Measurements from ENCODE around the gene RABGAP1L.

The RABGAP1L gene

GRCh38 chr1:174956976-174957375 is 797.7 kb downstream of the RABGAP1L start:
- Histone ChIP-seq H3K4me1 (ENCODE audit: control insufficient read depth, insufficient read depth, low read length) (peaks cover 12% of the 10 kb centered on the region; the same call in 1 of the 2 replicates), H3K9me3 (ENCODE audit: control insufficient read depth, insufficient read depth, low read depth, low read length) (no peaks in the 10 kb centered on the region), H3K36me3 (ENCODE audit: control insufficient read depth in 2 of 2, insufficient read depth in 1 of 2, low read length in 2 of 2) (no peaks in the 10 kb centered on the region), H3K4me3 (ENCODE audit: low read depth, low read length) (no peak overlapping the region), H3K27ac (ENCODE audit: extremely low read depth, low read depth, low read length) (no peak overlapping the region)
- TF ChIP-seq ZNF248 (tag by site-specific recombination; IDR thresholded peaks at IDR 0.05) (no peak), ZNF138 (tag by site-specific recombination; IDR thresholded peaks at IDR 0.05; ENCODE audit: borderline replicate concordance) (no peak), ZBTB26 (tag by site-specific recombination; optimal IDR thresholded peaks at IDR 0.05) (no peak), GLI4 (tag by site-specific recombination; IDR thresholded peaks at IDR 0.05) (no peak), ZNF324 (tag by site-specific recombination; IDR thresholded peaks at IDR 0.05) (no peak), ZFHX2 (tag by site-specific recombination; conservative IDR thresholded peaks at IDR 0.05) (no peak)
- CTCF ChIA-PET, result interaction anchor here (0.7 kb wide), 1 partner anchor 401 kb away, joined by 3 read pairs; no protein-coding TSS in a partner anchor
- POLR2A ChIA-PET, result no interaction called here

GRCh38 chr1:174957829-174958228 is 798.5 kb downstream of the RABGAP1L start:
- CTCF ChIA-PET, result interaction anchor here (0.7 kb wide), 1 partner anchor 402 kb away, joined by 3 read pairs; no protein-coding TSS in a partner anchor
- TF ChIP-seq PRDM1 (tag by site-specific recombination; IDR thresholded peaks at IDR 0.05) (peak; percentile 61), ZNF560 (tag by site-specific recombination; IDR thresholded peaks at IDR 0.05; ENCODE audit: borderline replicate concordance) (no peak)
- POLR2A ChIA-PET, result no interaction called here
- H3K27ac ChIP-seq (ENCODE audit: extremely low read depth, low read depth, low read length), result no peak overlapping the region
- H3K9me3 ChIP-seq (ENCODE audit: control insufficient read depth, insufficient read depth, low read depth, low read length), result no peaks in the 10 kb centered on the region
- H3K4me1 ChIP-seq (ENCODE audit: control insufficient read depth, insufficient read depth, low read length), result peaks cover 12% of the 10 kb centered on the region; the same call in 1 of the 2 replicates
- no peaks in the 10 kb centered on the region for H3K36me3 ChIP-seq (ENCODE audit: control insufficient read depth in 2 of 2, insufficient read depth in 1 of 2, low read length in 2 of 2)
- H3K4me3 ChIP-seq (ENCODE audit: low read depth, low read length), result no peak overlapping the region

- no peak overlapping the region for H3K27ac ChIP-seq (ENCODE audit: extremely low read depth, low read depth, low read length)
- H3K4me1 ChIP-seq (ENCODE audit: control insufficient read depth, insufficient read depth, low read length), result peaks cover 13% of the 10 kb centered on the region
- H3K36me3 ChIP-seq (ENCODE audit: control insufficient read depth in 2 of 2, insufficient read depth in 1 of 2, low read length in 2 of 2), result no peaks in the 10 kb centered on the region
- no peaks in the 10 kb centered on the region for H3K9me3 ChIP-seq (ENCODE audit: control insufficient read depth, insufficient read depth, low read depth, low read length)
- TF ChIP-seq ZNF19 (tag by site-specific recombination; IDR thresholded peaks at IDR 0.05; ENCODE audit: low read depth) (no peak), SCRT1 (tag by site-specific recombination; IDR thresholded peaks at IDR 0.05; ENCODE audit: borderline replicate concordance) (no peak), YY2 (tag by site-specific recombination; IDR thresholded peaks at IDR 0.05) (no peak), ZNF473 (tag by site-specific recombination; IDR thresholded peaks at IDR 0.05) (no peak), ZNF548 (tag by site-specific recombination; IDR thresholded peaks at IDR 0.05) (no peak), ZNF24 (tag by site-specific recombination; IDR thresholded peaks at IDR 0.05) (no peak), ZNF791 (tag by site-specific recombination; IDR thresholded peaks at IDR 0.05) (no peak)
- ChIA-PET POLR2A (no interaction called here), CTCF (no interaction called here)
- H3K4me3 ChIP-seq (ENCODE audit: low read depth, low read length), result no peak overlapping the region
Observed at GRCh38 chr1:174958396-174958795, 799.1 kb downstream of the RABGAP1L start.

GRCh38 chr1:174960362-174960761 is 801.0 kb downstream of the RABGAP1L start:
- no peaks in the 10 kb centered on the region for H3K9me3 ChIP-seq (ENCODE audit: control insufficient read depth, insufficient read depth, low read depth, low read length)
- CTCF ChIA-PET, result no interaction called here
- no peak for TF ChIP-seq ZBTB20 (tag by site-specific recombination; IDR thresholded peaks at IDR 0.05)
- no peak for TF ChIP-seq ZNF26 (tag by site-specific recombination; IDR thresholded peaks at IDR 0.05)
- TF ChIP-seq KLF9 (tag by site-specific recombination; IDR thresholded peaks at IDR 0.05; ENCODE audit: low read depth), result no peak
- TF ChIP-seq ZNF132 (tag by site-specific recombination; IDR thresholded peaks at IDR 0.05; ENCODE audit: borderline replicate concordance), result no peak
- TF ChIP-seq ZSCAN4 (tag by site-specific recombination; IDR thresholded peaks at IDR 0.05), result no peak
- TF ChIP-seq BCL11B (tag by site-specific recombination; IDR thresholded peaks at IDR 0.05; ENCODE audit: low read depth), result no peak
- TF ChIP-seq ZNF501 (tag by site-specific recombination; IDR thresholded peaks at IDR 0.05), result no peak
- no peak for TF ChIP-seq ZNF560 (tag by site-specific recombination; IDR thresholded peaks at IDR 0.05; ENCODE audit: borderline replicate concordance)
- no peak for TF ChIP-seq KLF1 (tag by site-specific recombination; IDR thresholded peaks at IDR 0.05)
- TF ChIP-seq ZNF449 (tag by site-specific recombination; IDR thresholded peaks at IDR 0.05), result no peak
- H3K36me3 ChIP-seq (ENCODE audit: control insufficient read depth in 2 of 2, insufficient read depth in 1 of 2, low read length in 2 of 2), result no peaks in the 10 kb centered on the region
- POLR2A ChIA-PET, result no interaction called here
- H3K4me1 ChIP-seq (ENCODE audit: control insufficient read depth, insufficient read depth, low read length), result peaks cover 17% of the 10 kb centered on the region
- no peak overlapping the region for H3K4me3 ChIP-seq (ENCODE audit: low read depth, low read length)
- no peak overlapping the region for H3K27ac ChIP-seq (ENCODE audit: extremely low read depth, low read depth, low read length)

All from HEK293 (cell line).